ENCODE data around the gene TFAP2A. TPM values are rescaled to one million over a fixed set of nuclear protein-coding genes. Genes with fewer than 3 reads are reported as not detected.
A peak's percentile ranks its signal among the peaks of the same experiment; 100 is the strongest.

Gene TFAP2A
- total and polyA plus RNA-seq, 2 experiments from 2014 or later: 2.5 to 7.2 TPM

DNA sequence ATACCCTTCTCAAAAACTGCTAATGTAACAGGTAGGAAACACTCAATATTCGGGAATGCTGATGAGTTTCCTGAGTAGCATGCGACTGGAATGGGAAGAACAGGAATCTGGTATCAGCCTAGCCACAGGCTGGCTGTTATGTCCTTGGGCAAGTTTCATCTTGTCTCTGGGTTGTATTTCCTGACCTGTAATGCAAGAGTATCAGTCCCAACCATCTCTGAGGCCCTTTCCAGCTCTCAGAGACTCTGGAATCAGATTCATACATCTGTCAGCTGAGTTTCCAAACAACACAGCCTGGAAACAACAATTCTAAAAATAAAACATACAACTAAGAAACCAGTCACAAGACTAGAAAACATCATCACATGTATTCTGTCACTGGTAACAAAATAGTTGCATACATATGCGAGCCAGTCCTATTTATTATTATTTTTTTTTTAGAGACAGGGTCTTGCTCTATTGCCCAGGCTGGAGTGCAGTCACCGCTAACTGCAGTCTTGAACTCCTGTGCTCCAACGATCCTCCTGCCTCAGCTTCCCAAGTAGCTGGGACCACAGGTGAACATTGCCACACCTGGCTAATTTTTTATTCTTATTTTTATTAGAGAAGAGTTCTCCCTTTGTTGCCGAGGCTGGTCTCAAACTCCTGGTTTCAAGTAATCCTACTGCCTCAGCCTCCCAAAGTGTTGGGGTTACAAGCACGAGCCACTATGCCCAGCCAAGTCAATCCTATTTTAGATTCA is 16.7 kb upstream of the TFAP2A start:
- DNase-seq: no peak
- Histone ChIP-seq H3K4me1 (ENCODE audit: insufficient read depth) (peaks cover 9% of the 10 kb centered on the region; the same call in 1 of the 2 replicates), H3K79me2 (ENCODE audit: insufficient read depth) (no peaks in the 10 kb centered on the region), H3F3A (ENCODE audit: insufficient read depth) (no peaks in the 10 kb centered on the region), H3K4me2 (ENCODE audit: unreplicated experiment) (no peak overlapping the region), H3K36me3 (ENCODE audit: low read depth) (no peaks in the 10 kb centered on the region), H3K27me3 (replicated peaks; ENCODE audit: insufficient read depth) (no peaks in the 10 kb centered on the region), H4K20me1 (ENCODE audit: insufficient read depth) (no peaks in the 10 kb centered on the region), H3K4me3 (no peak overlapping the region), H3K9me3 (ENCODE audit: low read depth) (no peaks in the 10 kb centered on the region), H3K9me2 (ENCODE audit: insufficient read depth) (no peaks in the 10 kb centered on the region), H2AFZ (peak overlapping the region; percentile 26; the same call in 1 of the 2 replicates), H3K27ac (no peak overlapping the region), H3K9ac (no peak overlapping the region)
- WGBS, 2 experiments (ENCODE audit: low coverage in 1 of 2, low lambda C conversion rate in 2 of 2, missing lambda C conversion rate in 2 of 2): 72 to 77% methylated on average over 7 of the region's 7 CpGs
- TF ChIP-seq EZH2phosphoT487 (IDR thresholded peaks at IDR 0.05; ENCODE audit: insufficient read depth, low read depth) (no peak), EZH2 (IDR thresholded peaks at IDR 0.05; ENCODE audit: insufficient read depth, poor library complexity, severe bottlenecking) (no peak)
- in situ Hi-C loops (cut with MboI): no loop called here

DNA sequence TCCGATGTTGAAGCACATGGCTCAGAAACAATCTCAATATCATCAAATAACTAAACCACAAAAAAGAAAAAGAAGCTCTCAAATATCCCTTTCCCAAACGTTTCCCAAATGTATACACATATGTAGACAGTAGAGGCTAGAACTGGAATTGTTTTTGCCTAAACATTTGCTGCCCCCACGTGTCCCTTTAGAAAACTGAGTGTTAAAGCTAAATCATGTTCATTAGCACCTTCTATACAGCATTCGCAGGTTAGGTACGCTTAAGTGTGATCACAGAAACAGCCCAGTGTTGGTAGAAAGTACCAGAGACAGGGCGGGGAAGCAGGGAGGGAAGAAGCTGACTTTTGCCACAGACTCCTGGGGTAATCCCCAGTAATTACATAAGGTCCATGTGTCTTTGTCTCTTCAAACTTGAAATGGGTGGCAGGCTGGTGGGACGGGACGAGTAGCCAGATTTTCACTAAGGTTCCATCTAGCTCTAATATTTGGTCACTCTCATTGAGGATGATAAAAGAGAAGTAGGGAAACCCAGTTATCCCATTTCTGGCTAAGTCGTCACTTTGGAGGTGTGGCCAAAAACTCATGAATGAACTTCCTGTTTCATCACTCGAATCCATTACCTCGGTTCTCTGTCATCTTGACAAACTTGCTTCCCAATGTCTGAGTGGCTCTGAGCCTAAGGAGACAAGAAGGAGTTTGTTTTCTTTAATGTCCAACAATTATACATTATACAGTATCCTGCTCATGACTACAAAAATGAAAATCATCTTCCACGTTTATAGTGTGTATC is 15.0 kb upstream of the TFAP2A start:
- Histone ChIP-seq H3K36me3 (ENCODE audit: low read depth) (no peaks in the 10 kb centered on the region), H3K4me3 (peak overlapping the region; percentile 67), H3K79me2 (ENCODE audit: insufficient read depth) (no peaks in the 10 kb centered on the region), H4K20me1 (ENCODE audit: insufficient read depth) (no peaks in the 10 kb centered on the region), H3K27me3 (replicated peaks; ENCODE audit: insufficient read depth) (0 out of 2 replicates have a peak, but pooled peaks cover 7% of the 10 kb centered on the region), H3F3A (ENCODE audit: insufficient read depth) (0 out of 2 replicates have a peak, but pooled peaks cover 3% of the 10 kb centered on the region), H3K27ac (no peak overlapping the region), H3K9me3 (ENCODE audit: low read depth) (no peaks in the 10 kb centered on the region), H3K4me2 (ENCODE audit: unreplicated experiment) (peak overlapping the region; percentile 77), H3K4me1 (ENCODE audit: insufficient read depth) (peaks cover 12% of the 10 kb centered on the region; the same call in 1 of the 2 replicates), H3K9ac (peak overlapping the region; percentile 59), H3K9me2 (ENCODE audit: insufficient read depth) (no peaks in the 10 kb centered on the region), H2AFZ (peak overlapping the region; percentile 87)
- DNase-seq: peak; percentile 79
- TF ChIP-seq EZH2phosphoT487 (IDR thresholded peaks at IDR 0.05; ENCODE audit: insufficient read depth, low read depth) (no peak), EZH2 (IDR thresholded peaks at IDR 0.05; ENCODE audit: insufficient read depth, poor library complexity, severe bottlenecking) (no peak)
- in situ Hi-C loops (cut with MboI): no loop called here
- WGBS, 2 experiments (ENCODE audit: low coverage in 1 of 2, low lambda C conversion rate in 2 of 2, missing lambda C conversion rate in 2 of 2): 17 to 18% methylated on average over 12 of the region's 12 CpGs

DNA sequence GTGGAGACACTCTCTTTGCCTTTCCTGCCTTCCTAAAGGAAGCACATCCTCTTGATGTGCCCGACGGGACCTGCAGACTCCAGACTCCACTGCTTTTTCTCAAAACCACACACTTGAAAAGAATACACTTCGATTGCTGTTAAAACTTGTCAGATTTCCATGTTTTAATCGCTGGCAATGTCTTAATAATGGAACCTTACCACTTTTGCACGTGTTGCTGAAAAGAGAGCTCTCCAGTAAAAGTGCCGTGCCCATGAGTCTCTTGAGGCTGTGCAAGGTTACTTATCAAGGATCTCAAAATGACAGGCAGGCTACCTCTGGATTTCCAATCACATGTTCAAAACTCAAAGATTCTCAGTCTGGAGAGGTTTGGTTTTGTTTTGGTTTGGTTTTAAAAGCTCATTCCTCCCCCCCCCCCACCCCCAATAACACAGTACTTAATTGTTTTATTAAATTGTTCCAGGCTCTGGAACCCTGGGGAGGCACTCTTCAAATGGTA is 12.0 kb upstream of the TFAP2A start:
- Histone ChIP-seq H3F3A (ENCODE audit: insufficient read depth) (0 out of 2 replicates have a peak, but pooled peaks cover 3% of the 10 kb centered on the region), H2AFZ (peak overlapping the region; percentile 97), H3K79me2 (ENCODE audit: insufficient read depth) (no peaks in the 10 kb centered on the region), H3K9me2 (ENCODE audit: insufficient read depth) (no peaks in the 10 kb centered on the region), H4K20me1 (ENCODE audit: insufficient read depth) (no peaks in the 10 kb centered on the region), H3K36me3 (ENCODE audit: low read depth) (no peaks in the 10 kb centered on the region), H3K27me3 (replicated peaks; ENCODE audit: insufficient read depth) (peaks cover 37% of the 10 kb centered on the region), H3K4me2 (ENCODE audit: unreplicated experiment) (peak overlapping the region; percentile 91), H3K4me3 (peak overlapping the region; percentile 74), H3K9ac (peak overlapping the region; percentile 85), H3K27ac (peak overlapping the region; percentile 61), H3K4me1 (ENCODE audit: insufficient read depth) (0 out of 2 replicates have a peak, but pooled peaks cover 7% of the 10 kb centered on the region), H3K9me3 (ENCODE audit: low read depth) (no peaks in the 10 kb centered on the region)
- in situ Hi-C loops (cut with MboI): no loop called here
- TF ChIP-seq EZH2 (IDR thresholded peaks at IDR 0.05; ENCODE audit: insufficient read depth, poor library complexity, severe bottlenecking) (no peak), EZH2phosphoT487 (IDR thresholded peaks at IDR 0.05; ENCODE audit: insufficient read depth, low read depth) (no peak)
- no peak for DNase-seq
- 12% methylated on average over 6 of the region's 6 CpGs for WGBS, 2 experiments (ENCODE audit: low coverage in 1 of 2, low lambda C conversion rate in 2 of 2, missing lambda C conversion rate in 2 of 2)

Data from GM23248 (cell line).